ENCODE measurements around the gene AKAP8L. TPM values are rescaled to one million over a fixed set of nuclear protein-coding genes. Genes with fewer than 3 reads are reported as not detected.
A peak's percentile ranks its signal among the peaks of the same experiment; 100 is the strongest.
"Not testable (repeated sequence)": the region's sequence is repeated elsewhere in the genome, so short reads cannot be mapped to it uniquely, and the experiment has no call there.

AKAP8L gene
- total RNA-seq, 1 donor from 2014 or later = 63.1 TPM

DNA sequence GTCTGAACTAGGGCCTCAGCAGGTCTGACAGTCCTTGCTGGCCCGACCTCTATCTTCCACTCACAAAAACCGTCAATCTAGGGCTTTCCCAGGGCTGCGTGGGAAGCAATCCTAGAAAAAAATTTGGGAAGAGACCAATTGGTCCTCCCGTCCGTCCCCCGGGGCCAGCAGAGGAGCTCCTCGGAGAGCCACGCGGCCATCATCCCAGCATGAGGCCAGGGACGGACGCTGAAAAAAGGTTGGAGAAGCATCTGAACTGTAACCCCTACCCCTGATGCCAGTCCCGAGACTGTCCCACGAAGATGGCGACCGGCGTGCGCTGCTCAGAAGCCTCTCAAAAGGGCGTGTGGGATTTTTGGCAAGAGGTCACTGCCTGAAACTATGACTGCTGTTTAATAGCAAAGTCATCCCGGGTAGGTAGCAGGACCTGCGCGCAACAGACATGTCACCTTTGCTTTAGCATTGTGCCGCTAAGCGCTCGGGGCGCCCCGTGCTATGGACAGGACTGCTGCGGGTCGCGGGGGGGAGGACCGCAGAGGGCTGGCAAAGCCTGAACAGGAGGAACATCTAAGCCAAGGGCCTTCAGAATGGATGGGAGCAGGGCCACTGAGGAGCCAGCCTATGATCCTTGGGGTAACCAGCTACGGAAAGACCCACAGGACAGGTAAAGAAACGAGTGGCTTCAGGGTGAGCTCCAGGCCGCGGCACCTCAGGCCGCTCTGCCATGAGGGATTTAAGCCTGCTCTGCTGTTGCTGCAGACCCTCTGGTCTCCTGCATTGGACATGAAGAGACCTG is 49.8 kb downstream of the AKAP8L start:
- DNase-seq (ENCODE audit: low spot score) = no peak
- intact Hi-C loops (cut with DNase I) = no loop called here

GRCh38 chr19:15368051-15368632 is 50.6 kb downstream of the AKAP8L start:
- DNase-seq (ENCODE audit: low spot score) = no peak
- intact Hi-C loops (cut with DNase I) = no loop called here

GRCh38 chr19:15367439-15367838 is 51.3 kb downstream of the AKAP8L start:
- DNase-seq (ENCODE audit: low spot score) = no peak
- intact Hi-C loops (cut with DNase I) = no loop called here

DNA sequence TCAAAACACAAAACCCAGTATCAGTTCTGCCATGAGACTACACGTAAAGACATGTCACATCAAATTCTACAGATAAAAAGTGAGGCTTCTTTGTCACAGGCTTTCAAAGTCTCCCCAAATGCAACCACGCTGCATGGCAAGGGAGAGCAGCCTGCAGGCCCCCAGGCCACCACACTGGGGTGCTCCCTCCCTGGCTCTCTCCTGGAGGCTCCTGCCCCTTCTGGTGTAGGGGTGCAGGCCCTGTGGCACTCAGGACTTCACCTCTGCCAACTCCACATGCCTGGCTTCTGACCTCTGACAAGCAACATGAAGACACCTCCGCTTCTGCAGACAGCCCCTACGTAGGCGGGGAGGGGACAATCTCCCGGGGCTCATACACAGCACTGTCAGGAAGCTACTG is 53.5 kb downstream of the AKAP8L start:
- DNase-seq (ENCODE audit: low spot score) = no peak
- intact Hi-C loops (cut with DNase I) = no loop called here

DNA sequence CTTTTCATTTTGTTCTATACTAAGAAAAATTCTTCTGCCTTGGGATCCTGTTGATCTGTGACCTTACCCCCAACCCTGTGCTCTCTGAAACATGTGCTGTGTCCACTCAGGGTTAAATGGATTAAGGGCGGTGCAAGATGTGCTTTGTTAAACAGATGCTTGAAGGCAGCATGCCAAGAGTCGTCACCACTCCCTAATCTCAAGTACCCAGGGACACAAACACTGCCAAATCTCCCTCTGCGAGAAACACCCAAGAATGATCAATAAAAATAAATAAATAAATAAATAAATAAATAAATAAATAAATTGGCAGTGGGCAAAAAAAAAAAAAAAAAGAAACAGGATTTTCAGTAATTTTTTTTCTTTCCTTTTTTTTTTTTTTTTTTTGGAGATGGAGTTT is 55.0 kb downstream of the AKAP8L start:
- intact Hi-C loops (cut with DNase I); DNase-seq (ENCODE audit: low spot score): not testable (repeated sequence)

DNA sequence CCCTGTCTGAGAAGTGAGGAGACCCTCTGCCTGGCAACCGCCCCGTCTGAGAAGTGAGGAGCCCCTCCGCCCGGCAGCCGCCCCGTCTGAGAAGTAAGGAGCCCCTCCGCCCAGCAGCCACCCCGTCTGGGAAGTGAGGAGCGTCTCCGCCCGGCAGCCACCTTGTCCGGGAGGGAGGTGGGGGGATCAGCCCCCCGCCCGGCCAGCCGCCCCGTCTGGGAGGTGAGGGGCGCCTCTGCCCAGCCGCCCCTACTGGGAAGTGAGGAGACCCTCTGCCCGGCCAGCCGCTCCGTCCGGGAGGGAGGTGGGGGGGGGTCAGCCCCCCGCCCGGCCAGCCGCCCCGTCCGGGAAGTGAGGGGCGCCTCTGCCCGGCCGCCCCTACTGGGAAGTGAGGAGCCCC is 55.7 kb downstream of the AKAP8L start:
- intact Hi-C loops (cut with DNase I); DNase-seq (ENCODE audit: low spot score): not testable (repeated sequence)

GRCh38 chr19:15360015-15360414 is 58.8 kb downstream of the AKAP8L start:
- intact Hi-C loops (cut with DNase I); DNase-seq (ENCODE audit: low spot score): not testable (repeated sequence)

DNA sequence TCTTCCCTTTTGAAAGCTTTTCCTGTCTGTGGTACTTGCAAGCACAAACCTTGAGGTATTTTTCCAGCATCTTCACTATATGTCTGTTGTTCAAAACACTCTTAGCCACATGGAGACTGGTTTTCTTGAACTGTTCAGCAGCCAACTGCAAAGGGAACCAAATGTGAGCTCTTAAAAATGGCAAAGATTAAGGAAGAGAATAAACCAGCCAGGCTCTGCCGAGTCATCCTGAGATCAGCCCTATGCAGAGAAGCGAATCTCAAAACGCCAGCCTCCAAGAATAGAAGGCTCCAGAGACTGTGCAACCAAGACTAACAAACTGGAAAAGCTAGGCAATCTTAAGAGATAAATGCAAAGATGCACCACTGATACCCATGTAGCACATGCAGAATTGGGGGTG is 59.9 kb downstream of the AKAP8L start:
- no peak for DNase-seq (ENCODE audit: low spot score)
- intact Hi-C loops (cut with DNase I) = no loop called here

GRCh38 chr19:15357906-15358305 is 60.9 kb downstream of the AKAP8L start:
- intact Hi-C loops (cut with DNase I) = no loop called here

GRCh38 chr19:15354566-15355296 is 64.1 kb downstream of the AKAP8L start:
- no peak for DNase-seq (ENCODE audit: low spot score)
- intact Hi-C loops (cut with DNase I) = no loop called here

More at GRCh38 chr19:15357906-15358305, 60.9 kb downstream of the AKAP8L start:
- DNase-seq (ENCODE audit: low spot score) = no peak

GRCh38 chr19:15353908-15354307 is 64.9 kb downstream of the AKAP8L start:
- intact Hi-C loops (cut with DNase I) = no loop called here
- DNase-seq (ENCODE audit: low spot score) = no peak

DNA sequence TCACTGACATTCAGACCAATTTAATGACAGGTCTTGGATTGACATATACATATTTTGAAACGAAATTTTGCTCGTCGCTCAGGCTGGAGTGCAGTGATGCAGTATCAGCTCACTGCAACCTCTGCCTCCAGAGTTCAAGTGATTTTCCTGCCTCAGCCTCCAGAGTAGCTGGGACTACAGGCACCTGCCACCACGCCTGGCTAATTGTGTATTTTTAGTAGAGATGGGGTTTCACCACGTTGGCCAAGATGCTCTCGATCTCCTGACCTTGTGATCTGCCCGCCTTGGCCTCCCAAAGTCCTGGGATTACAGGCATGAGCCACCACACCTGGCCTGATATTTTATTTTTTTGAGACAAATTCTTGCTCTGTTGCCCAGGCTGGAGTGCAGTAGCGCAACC is 66.3 kb downstream of the AKAP8L start:
- DNase-seq (ENCODE audit: low spot score); intact Hi-C loops (cut with DNase I): not testable (repeated sequence)

GRCh38 chr19:15341328-15341727 is 77.5 kb downstream of the AKAP8L start:
- DNase-seq (ENCODE audit: low spot score); intact Hi-C loops (cut with DNase I): not testable (repeated sequence)

DNA sequence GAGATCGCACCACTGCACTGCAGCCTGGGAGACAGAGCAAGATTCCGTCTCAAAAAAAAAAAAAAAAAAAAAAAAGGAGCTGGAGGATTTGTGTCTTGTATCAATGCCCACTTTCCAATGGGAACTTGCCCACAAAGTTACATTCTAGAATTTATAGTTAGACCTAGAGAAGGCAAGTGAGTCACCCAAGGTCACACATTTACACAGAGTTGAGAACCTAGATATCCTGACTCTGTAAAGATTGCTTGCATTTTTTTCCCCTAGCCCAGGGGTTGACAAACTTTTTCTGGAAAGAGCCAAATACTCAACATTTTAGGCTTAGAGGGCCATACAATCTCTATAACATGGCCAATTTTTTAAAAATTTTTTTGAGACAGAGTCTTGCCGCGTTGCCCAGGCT is 78.7 kb downstream of the AKAP8L start:
- intact Hi-C loops (cut with DNase I) = no loop called here
- DNase-seq (ENCODE audit: low spot score) = no peak

DNA sequence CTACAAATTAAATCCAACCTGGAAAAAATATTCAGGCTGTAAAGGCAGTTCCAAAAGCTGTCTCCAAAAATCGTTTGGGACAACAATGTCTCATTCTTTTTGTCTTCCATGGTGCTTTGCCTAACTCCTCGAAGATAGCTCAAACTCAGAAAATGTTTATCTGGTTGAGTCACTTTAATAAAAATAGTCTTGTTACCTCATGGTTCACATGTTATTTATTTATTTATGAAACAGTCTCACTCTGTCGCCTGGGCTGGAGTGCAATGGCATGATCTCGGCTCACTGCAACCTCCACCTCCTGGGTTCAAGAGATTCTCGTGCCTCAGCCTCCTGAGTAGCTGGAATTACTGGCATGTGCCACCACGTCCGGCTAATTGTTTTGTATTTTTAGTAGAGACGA is 81.6 kb downstream of the AKAP8L start:
- intact Hi-C loops (cut with DNase I) = no loop called here
- no peak for DNase-seq (ENCODE audit: low spot score)

GRCh38 chr19:15335992-15336391 is 82.8 kb downstream of the AKAP8L start:
- intact Hi-C loops (cut with DNase I) = not testable (repeated sequence)

DNA sequence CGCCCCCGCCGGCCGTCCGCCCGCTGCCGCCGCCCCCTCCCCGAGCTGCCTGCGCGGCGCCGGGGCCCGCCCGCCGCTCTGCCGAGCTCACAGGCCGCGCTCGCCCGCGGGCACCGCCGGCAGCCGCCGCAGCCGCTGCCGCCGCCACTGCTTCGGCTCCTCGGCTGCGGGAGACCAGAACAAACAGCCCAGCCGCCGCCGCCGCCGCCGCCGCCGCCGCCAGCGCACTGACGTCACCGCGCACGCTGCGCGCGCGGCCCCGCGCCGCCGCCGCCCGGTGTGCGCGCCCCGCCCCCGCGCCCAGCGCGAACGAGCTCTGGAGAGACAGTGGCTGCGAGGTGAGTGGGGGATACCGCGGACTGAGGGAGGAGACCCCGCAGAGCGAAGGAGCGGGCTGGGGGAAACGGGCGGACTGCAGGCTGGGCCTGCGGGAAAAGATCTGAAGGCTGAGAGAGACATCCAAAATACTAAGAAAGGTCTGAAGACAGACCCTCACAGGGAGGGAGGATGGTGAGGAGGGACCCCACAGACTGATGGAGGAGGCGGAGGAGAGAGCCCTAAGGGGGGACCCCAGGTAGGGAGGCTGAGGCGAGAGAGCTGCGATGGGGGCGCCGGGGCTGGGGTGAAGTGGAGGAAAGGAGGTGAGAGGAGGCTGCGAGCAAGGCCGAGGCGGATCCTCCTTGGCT is 86.3 kb downstream of the AKAP8L start, which contains the start of gene BRD4:
Gene BRD4, minus strand, starts transcription at position 229 of the 686 bp plus-strand sequence. CDS start 59,440 bp downstream, outside the sequence.
- peak; percentile 83 for DNase-seq (ENCODE audit: low spot score)
- intact Hi-C loops (cut with DNase I) = loop anchor here (5.0 kb wide), 1 partner anchor 50 kb away; no protein-coding TSS in a partner anchor

More at GRCh38 chr19:15335992-15336391, 82.8 kb downstream of the AKAP8L start:
- not testable (repeated sequence) for DNase-seq (ENCODE audit: low spot score)

DNA sequence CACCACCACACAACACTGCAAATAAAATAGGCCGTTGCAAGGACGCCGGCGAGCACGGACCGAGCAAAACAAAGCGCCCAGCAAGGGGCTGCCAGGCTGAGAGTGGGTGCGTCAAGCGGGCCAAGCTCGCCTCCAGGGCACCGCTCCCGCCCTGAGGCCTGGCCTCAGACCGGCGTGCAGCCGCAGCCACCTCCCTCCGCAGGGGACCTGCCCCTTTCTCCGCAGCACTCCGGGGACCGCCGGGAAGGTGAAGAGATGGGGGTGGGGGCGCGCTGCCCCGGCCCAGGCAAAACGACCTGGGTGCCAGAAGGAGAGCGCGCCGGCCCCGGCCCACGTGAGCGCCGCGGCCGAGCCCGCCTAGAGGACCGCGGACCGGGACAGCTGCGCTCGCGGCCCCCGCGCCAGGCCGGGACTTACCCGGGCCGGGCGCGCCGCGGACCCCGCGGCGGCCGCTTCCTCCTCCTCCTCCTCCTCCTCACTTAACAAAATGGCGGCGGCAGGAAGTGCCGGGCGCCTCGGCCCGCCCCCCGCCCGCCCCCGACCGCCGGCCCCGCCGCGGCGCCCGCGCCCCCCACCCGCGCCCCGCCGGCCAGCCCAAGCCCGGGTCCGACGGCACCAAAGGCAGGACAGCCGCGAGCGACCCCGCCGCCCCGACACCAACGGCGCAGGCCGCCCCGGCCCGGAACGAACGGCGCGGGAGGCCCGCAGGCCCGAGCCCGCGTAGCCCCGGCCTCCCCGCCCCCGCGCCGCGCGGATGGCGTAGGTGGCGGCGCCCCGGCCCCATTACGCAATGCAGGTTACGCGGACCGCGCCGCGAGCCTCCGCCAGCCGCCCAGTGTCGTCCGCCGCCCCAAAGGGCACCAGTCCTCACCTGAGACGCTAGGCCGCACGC is 87.1 kb downstream of the AKAP8L start:
- no peak for DNase-seq (ENCODE audit: low spot score)
- intact Hi-C loops (cut with DNase I) = loop anchor here (5.0 kb wide), 1 partner anchor 49 kb away; no protein-coding TSS in a partner anchor
